CD4-positive, alpha-beta memory T cell (primary cell): Measurements from ENCODE around the gene FDPS. TPM values are rescaled to one million over a fixed set of nuclear protein-coding genes. Genes with fewer than 3 reads are reported as not detected.
A peak's percentile ranks its signal among the peaks of the same experiment; 100 is the strongest.

ENCODE experiments used
- CTCF ChIA-PET: fragments of 350-600 bp; sonication (Branson Sonifier 250); formaldehyde crosslinking; loops from one replicate; lab custom pipeline; 2021; ENCODE audit warnings: inconsistent platforms; ENCODE audit not compliant: partially characterized antibody; lab: Charles Lee
- POLR2A ChIA-PET: fragments of 350-600 bp; sonication (Branson Sonifier 250); formaldehyde crosslinking; loops from one replicate; lab custom pipeline; 2021; ENCODE audit not compliant: partially characterized antibody; lab: Charles Lee
- DNase-seq, 5 donors: peaks; one replicate each; pipeline versions ENCODE4 v3.0.0 to v3.0.0-alpha.2; 2020 to 2022; ENCODE audit warnings: mixed read lengths in 1 of 5
- H3K27ac ChIP-seq: one replicate; pipeline ENCODE4 v1.7.0; 2013; ENCODE audit warnings: low read depth, low read length
- H3K27me3 ChIP-seq: 2 replicates; pipeline ENCODE4 v1.7.0; 2013; ENCODE audit warnings: mild to moderate bottlenecking, low read length, moderate library complexity; ENCODE audit not compliant: insufficient read depth
- H3K36me3 ChIP-seq: 2 replicates; pipeline ENCODE4 v1.7.0; 2013; ENCODE audit warnings: mild to moderate bottlenecking, low read length, moderate library complexity; ENCODE audit not compliant: insufficient read depth
- H3K4me1 ChIP-seq: 2 replicates; pipeline ENCODE4 v1.7.0; 2013; ENCODE audit warnings: mild to moderate bottlenecking, low read length, moderate library complexity; ENCODE audit not compliant: insufficient read depth
- H3K4me3 ChIP-seq, 2 donors: one replicate each; pipeline ENCODE4 v1.7.0; 2013; ENCODE audit warnings: low read length in 2 of 2, mild to moderate bottlenecking in 1 of 2
- H3K9me3 ChIP-seq, 2 donors: one replicate each; pipeline ENCODE4 v1.7.0; 2013; ENCODE audit warnings: low read length in 2 of 2, control low read depth in 1 of 2; ENCODE audit not compliant: control insufficient read depth in 1 of 2
- H3K27ac Mint-ChIP-seq, 7 donors: one replicate each; pipeline ENCODE4 v1.8.0; 2020 to 2021; ENCODE audit warnings: mixed read lengths in 7 of 7, mild to moderate bottlenecking in 6 of 7, inconsistent platforms in 3 of 7, moderate library complexity in 3 of 7
- H3K27me3 Mint-ChIP-seq, 2 donors: one replicate each; pipeline ENCODE4 v1.8.0; 2020 to 2021; ENCODE audit warnings: mixed read lengths in 2 of 2
- H3K36me3 Mint-ChIP-seq, 2 donors: one replicate each; pipeline ENCODE4 v1.8.0; 2020 to 2021; ENCODE audit warnings: mixed read lengths in 2 of 2, inconsistent platforms in 1 of 2, mild to moderate bottlenecking in 1 of 2
- H3K4me1 Mint-ChIP-seq, 4 donors: one replicate each; pipeline ENCODE4 v1.8.0; 2020 to 2021; ENCODE audit warnings: mixed read lengths in 4 of 4, mild to moderate bottlenecking in 1 of 4
- H3K4me3 Mint-ChIP-seq, 8 donors: one replicate each; pipeline ENCODE4 v1.8.0; 2020 to 2021; ENCODE audit warnings: mixed read lengths in 8 of 8, mild to moderate bottlenecking in 7 of 8, moderate library complexity in 6 of 8, inconsistent platforms in 3 of 8
- H3K9me3 Mint-ChIP-seq, 8 donors: one replicate each; pipeline ENCODE4 v1.8.0; 2020 to 2021; ENCODE audit warnings: mixed read lengths in 8 of 8, mild to moderate bottlenecking in 5 of 8, inconsistent platforms in 3 of 8, moderate library complexity in 1 of 8
- intact Hi-C: fragments of 100-400 bp; cut with micrococcal nuclease; formaldehyde crosslinking; loops from one replicate; pipeline ENCODE4 v1.15.1; 2023
- polyA plus RNA-seq, 2 donors: library from polyadenylated mRNA; unstranded; fragments of 300-500 nt; fragmentation: Illumina TruSeq; gene quantifications; one replicate each; pipeline ENCODE4 v1.2.3, GENCODE V29; 2021
- total RNA-seq, 2 experiments: library from RNA; stranded (reverse); gene quantifications; one replicate each; pipeline ENCODE4 v1.2.3, GENCODE V29; 2021

Gene FDPS
- total and polyA plus RNA-seq, 4 experiments from 2014 or later = 82.8 to 157 (median 95.9) TPM

DNA sequence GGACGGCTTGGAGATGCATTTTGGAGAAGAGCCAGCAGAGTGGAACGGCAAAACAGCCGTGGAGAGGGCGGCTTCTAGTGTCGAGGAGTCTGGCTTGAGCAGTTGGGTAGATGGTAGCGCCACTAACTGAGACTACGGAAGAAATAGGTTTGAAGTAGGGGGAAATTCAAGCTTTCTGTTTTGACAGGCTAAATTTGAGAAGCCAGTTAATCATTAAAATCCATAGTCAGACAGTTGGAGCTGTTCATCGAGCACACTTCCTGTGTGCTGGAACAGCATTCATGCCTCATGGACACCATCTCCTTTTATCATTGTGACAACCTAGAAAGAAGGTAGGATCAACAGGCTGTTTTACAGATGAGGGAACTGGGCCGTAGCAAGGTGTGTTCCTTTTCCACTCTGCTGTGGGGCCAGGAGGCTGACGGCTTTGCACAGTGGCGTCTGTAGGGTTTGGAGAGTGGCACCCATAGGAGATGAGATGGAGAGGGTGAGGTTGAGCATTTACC, 4.1 kb upstream of the FDPS start:
- Mint-ChIP-seq H3K9me3 (no peaks in the 10 kb centered on the region), H3K36me3 (peaks cover 0 to 4% of the 10 kb centered on the region in 2 donors), H3K4me1 (peaks cover 9 to 13% (median 12%) of the 10 kb centered on the region in 4 donors), H3K4me3 (peak overlapping the region in 1 of 8 donors; percentile 31), H3K27me3 (peaks cover 3 to 4% of the 10 kb centered on the region in 2 donors), H3K27ac (no peak overlapping the region)
- intact Hi-C loops = loop anchor here (5.0 kb wide), 1 partner anchor 112 kb away; no protein-coding TSS in a partner anchor
- H3K27ac ChIP-seq = no peak overlapping the region
- H3K4me3 ChIP-seq = no peak overlapping the region
- H3K4me1 ChIP-seq = peaks cover 12% of the 10 kb centered on the region
- H3K27me3 ChIP-seq = no peaks in the 10 kb centered on the region
- H3K9me3 ChIP-seq = no peaks in the 10 kb centered on the region
- CTCF ChIA-PET = interaction anchor here (1.5 kb wide), 1 partner anchor 54 kb away, joined by 4 read pairs; no protein-coding TSS in a partner anchor
- DNase-seq = no peak
- no peaks in the 10 kb centered on the region for H3K36me3 ChIP-seq
- POLR2A ChIA-PET = no interaction called here

DNA sequence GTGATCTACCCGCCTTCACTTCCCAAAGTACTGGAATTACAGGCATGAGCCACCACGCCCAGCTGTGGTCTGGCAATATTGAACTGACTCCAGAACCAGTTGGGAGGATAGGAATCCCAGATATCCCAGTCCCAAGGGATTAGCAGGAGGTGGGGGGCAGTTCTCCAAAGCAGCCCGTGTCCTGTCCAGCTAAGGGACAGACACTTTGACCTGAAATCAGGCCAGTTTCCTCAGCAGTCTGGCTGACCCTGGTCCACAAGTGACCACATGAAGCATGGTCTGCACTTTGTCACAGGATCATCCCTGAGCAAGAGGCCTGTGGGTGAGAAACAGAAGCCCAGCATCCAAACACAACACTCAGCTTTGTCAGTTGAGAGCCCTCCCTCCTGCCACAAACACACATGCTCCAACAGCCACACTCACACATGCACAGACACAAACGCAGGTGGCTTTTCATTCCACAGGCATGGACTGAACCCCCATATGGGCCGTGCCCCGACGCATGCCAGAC, 2.7 kb upstream of the FDPS start:
- Histone ChIP-seq H3K36me3 (no peaks in the 10 kb centered on the region), H3K9me3 (no peaks in the 10 kb centered on the region), H3K27ac (no peak overlapping the region), H3K4me1 (peaks cover 22% of the 10 kb centered on the region), H3K4me3 (no peak overlapping the region), H3K27me3 (no peaks in the 10 kb centered on the region)
- intact Hi-C loops = loop anchor here (5.0 kb wide), 1 partner anchor 114 kb away; no protein-coding TSS in a partner anchor
- peak overlapping the region in 4 of 7 donors; percentile 19 to 63 (median 36) for H3K27ac Mint-ChIP-seq
- peaks cover 3% of the 10 kb centered on the region in 2 donors for H3K27me3 Mint-ChIP-seq
- CTCF ChIA-PET = interaction anchor here (0.7 to 3.0 kb wide), 2 partner anchors 44 to 55 kb away, joined by 3 to 27 read pairs; no protein-coding TSS in a partner anchor
- H3K36me3 Mint-ChIP-seq = peaks cover 0 to 9% of the 10 kb centered on the region in 2 donors
- POLR2A ChIA-PET = interaction anchor here (1.4 kb wide), 1 partner anchor 18 kb away, joined by 4 read pairs; no protein-coding TSS in a partner anchor
- DNase-seq = no peak
- H3K4me3 Mint-ChIP-seq = no peak overlapping the region
- no peaks in the 10 kb centered on the region for H3K9me3 Mint-ChIP-seq
- peaks cover 12 to 26% (median 20%) of the 10 kb centered on the region in 4 donors for H3K4me1 Mint-ChIP-seq

DNA sequence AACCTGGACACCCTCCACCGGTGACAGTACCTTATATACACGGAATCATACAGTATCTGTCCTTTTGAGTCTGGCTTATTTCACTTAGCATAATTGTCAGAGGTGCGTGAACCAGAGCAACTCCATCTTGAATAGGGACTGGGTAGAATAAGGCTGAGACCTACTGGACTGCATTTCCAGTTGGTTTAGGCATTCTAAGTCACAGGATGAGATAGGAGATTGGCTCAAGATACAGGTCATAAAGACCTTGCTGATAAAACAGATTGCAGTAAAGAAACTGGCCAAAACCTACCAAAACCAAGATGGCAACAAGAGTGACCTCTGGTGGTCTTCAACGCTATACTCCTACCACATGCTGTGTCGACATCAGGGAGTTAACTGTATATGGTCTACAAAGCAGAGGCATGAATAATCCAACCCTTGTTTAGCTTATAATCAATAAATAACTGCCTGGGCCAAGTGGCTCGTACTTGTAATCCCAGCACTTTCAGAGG, 1.4 kb upstream of the FDPS start:
- Mint-ChIP-seq H3K4me3 (peak overlapping the region in 3 of 8 donors; percentile 25 to 99 (median 48)), H3K9me3 (no peaks in the 10 kb centered on the region), H3K27me3 (peaks cover 0 to 3% of the 10 kb centered on the region in 2 donors), H3K27ac (peak overlapping the region; percentile 54 to 96 (median 83)), H3K36me3 (peaks cover 2 to 17% of the 10 kb centered on the region in 2 donors), H3K4me1 (peaks cover 16 to 35% (median 23%) of the 10 kb centered on the region in 4 donors)
- Histone ChIP-seq H3K4me1 (peaks cover 22% of the 10 kb centered on the region), H3K36me3 (no peaks in the 10 kb centered on the region), H3K27ac (peak overlapping the region; percentile 90), H3K9me3 (no peaks in the 10 kb centered on the region), H3K27me3 (no peaks in the 10 kb centered on the region), H3K4me3 (no peak overlapping the region)
- no peak for DNase-seq
- intact Hi-C loops = loop anchor here (5.0 kb wide), 1 partner anchor 115 kb away; no protein-coding TSS in a partner anchor
- CTCF ChIA-PET = interaction anchor here (0.8 to 3.0 kb wide), 6 partner anchors 15 to 100 kb away, joined by 4 to 27 read pairs (median 6); no protein-coding TSS in a partner anchor
- POLR2A ChIA-PET = interaction anchor here (0.8 to 1.8 kb wide), 10 partner anchors 10 to 256 kb away, joined by 3 to 14 read pairs (median 6); partner anchors contain the start of genes CLK2, RUSC1 and SCAMP3

DNA sequence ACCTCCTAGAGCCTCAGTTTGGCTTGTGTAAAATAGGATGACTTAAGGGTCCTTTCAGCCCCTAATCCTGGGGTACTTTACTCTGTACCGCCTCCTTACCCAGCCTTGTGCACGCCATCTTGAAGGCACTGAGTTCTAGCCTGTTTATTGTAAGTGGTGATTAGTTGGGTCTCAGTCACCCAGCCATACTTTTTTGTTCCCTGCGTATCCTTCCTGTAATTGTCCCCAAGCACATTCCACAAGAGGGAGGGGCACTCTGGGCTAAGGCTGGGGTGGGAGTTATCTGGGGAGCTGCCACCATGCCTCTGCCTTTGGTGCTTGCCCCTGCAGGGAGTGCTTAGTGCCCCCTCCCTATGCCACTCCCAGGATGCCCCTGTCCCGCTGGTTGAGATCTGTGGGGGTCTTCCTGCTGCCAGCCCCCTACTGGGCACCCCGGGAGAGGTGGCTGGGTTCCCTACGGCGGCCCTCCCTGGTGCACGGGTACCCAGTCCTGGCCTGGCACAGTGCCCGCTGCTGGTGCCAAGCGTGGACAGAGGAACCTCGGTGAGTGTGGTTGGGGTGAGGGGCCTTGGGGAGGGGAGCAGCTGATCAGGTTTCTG, 856 bp downstream of the FDPS start:
- Histone ChIP-seq H3K27me3 (no peaks in the 10 kb centered on the region), H3K9me3 (no peaks in the 10 kb centered on the region), H3K4me3 (peak overlapping the region; percentile 92 to 97), H3K36me3 (peaks cover 8% of the 10 kb centered on the region), H3K27ac (peak overlapping the region; percentile 90), H3K4me1 (peaks cover 22% of the 10 kb centered on the region)
- Mint-ChIP-seq H3K27ac (peak overlapping the region; percentile 61 to 99 (median 97)), H3K36me3 (peaks cover 9 to 26% of the 10 kb centered on the region in 2 donors), H3K9me3 (peaks cover 0 to 1% (median 0%) of the 10 kb centered on the region in 8 donors), H3K27me3 (no peaks in the 10 kb centered on the region), H3K4me1 (peaks cover 18 to 44% (median 25%) of the 10 kb centered on the region in 4 donors), H3K4me3 (peak overlapping the region; percentile 92 to 99 (median 97))
- no peak for DNase-seq
- intact Hi-C loops = loop anchor here (5.0 kb wide), 1 partner anchor 117 kb away; no protein-coding TSS in a partner anchor
- POLR2A ChIA-PET = interaction anchor here (0.8 kb wide), 1 partner anchor 14 kb away, joined by 4 read pairs; no protein-coding TSS in a partner anchor
- CTCF ChIA-PET = no interaction called here

DNA sequence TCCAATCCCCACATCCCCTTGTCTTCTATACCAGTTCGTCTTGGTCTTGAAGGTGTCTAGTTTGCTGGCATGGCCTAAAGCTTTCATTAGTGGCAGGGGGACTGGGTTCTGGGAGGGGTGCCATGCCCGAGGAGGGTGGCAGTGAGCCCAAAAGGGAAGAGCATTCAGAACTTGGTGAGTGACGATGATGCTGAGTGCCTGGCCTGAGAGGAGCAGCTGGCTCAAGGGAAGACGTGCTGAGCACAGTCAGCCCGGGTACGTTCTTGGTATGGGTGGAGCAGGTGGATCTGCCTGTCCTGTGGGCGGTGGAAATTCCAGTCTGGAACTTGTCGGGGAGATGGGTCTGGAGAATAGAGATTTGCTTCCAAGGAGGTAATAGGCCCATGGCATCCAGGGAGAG, 4.6 kb downstream of the FDPS start:
- intact Hi-C loops = no loop called here
- Mint-ChIP-seq H3K36me3 (peaks cover 9 to 35% of the 10 kb centered on the region in 2 donors), H3K9me3 (peaks cover 0 to 1% (median 0%) of the 10 kb centered on the region in 8 donors), H3K4me3 (no peak overlapping the region), H3K27ac (peak overlapping the region in 4 of 7 donors; percentile 5 to 70 (median 48)), H3K27me3 (no peaks in the 10 kb centered on the region), H3K4me1 (peaks cover 16 to 41% (median 23%) of the 10 kb centered on the region in 4 donors)
- ChIA-PET CTCF (interaction anchor here (0.8 to 1.2 kb wide), 3 partner anchors 9 to 169 kb away, joined by 3 to 4 read pairs (median 3); no protein-coding TSS in a partner anchor), POLR2A (interaction anchor here (1.1 kb wide), 1 partner anchor 57 kb away, joined by 3 read pairs; no protein-coding TSS in a partner anchor)
- no peak overlapping the region for H3K27ac ChIP-seq
- H3K27me3 ChIP-seq = no peaks in the 10 kb centered on the region
- H3K36me3 ChIP-seq = peaks cover 12% of the 10 kb centered on the region
- no peaks in the 10 kb centered on the region for H3K9me3 ChIP-seq
- H3K4me3 ChIP-seq = no peak overlapping the region
- peaks cover 15% of the 10 kb centered on the region for H3K4me1 ChIP-seq
- DNase-seq = no peak

DNA sequence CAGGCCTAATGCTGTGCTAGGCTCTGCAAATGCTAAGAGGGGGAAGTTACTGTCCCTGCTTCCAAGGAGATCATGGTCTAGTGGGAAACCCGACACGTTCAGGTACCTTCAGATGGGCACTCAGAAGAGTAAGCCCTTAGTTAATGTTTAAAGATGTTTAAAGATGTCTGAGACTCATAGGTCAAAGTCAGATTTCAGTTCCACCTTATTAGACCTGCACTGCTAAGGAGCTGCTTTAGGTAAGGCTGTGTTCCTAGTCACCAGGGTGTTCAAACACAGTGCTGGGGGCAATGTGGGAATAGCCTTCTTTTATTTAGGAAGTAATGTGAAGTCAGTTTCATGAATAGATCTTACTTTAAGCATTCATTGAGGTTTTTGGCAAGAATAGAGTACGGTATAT, 8.3 kb downstream of the FDPS start:
- H3K4me3 ChIP-seq = no peak overlapping the region
- peaks cover 12% of the 10 kb centered on the region for H3K36me3 ChIP-seq
- no peak overlapping the region for H3K27ac Mint-ChIP-seq
- POLR2A ChIA-PET = interaction anchor here (1.1 kb wide), 1 partner anchor 10 kb away, joined by 3 read pairs; no protein-coding TSS in a partner anchor
- DNase-seq = no peak
- no peaks in the 10 kb centered on the region for H3K27me3 Mint-ChIP-seq
- H3K27me3 ChIP-seq = no peaks in the 10 kb centered on the region
- peaks cover 17% of the 10 kb centered on the region for H3K4me1 ChIP-seq
- H3K36me3 Mint-ChIP-seq = peaks cover 11 to 27% of the 10 kb centered on the region in 2 donors
- H3K27ac ChIP-seq = no peak overlapping the region
- intact Hi-C loops = no loop called here
- H3K9me3 Mint-ChIP-seq = peaks cover 0 to 1% (median 0%) of the 10 kb centered on the region in 8 donors
- no peaks in the 10 kb centered on the region for H3K9me3 ChIP-seq
- peaks cover 15 to 40% (median 18%) of the 10 kb centered on the region in 4 donors for H3K4me1 Mint-ChIP-seq
- H3K4me3 Mint-ChIP-seq = no peak overlapping the region
- CTCF ChIA-PET = interaction anchor here (0.6 to 1.2 kb wide), 2 partner anchors 42 to 66 kb away, joined by 4 to 7 read pairs; no protein-coding TSS in a partner anchor
